ENCODE data around the gene APOB. TPM values are rescaled to one million over a fixed set of nuclear protein-coding genes. Genes with fewer than 3 reads are reported as not detected.

The APOB gene
- total and polyA plus RNA-seq, 2 of the 13 experiments (the other 11 are each of a cell fraction or from before 2014, with no cell fraction given): 1,569 to 2,515 TPM

GRCh38 chr2:21067125-21067524 is 23.3 kb upstream of the APOB start (continued):
- TF ChIP-seq ADNP (CRISPR knock-in tag; IDR thresholded peaks at IDR 0.05) (no peak), MAZ (IDR thresholded peaks at IDR 0.05; ENCODE audit: borderline replicate concordance, low read depth, low read length) (no peak), MAZ (CRISPR knock-in tag; IDR thresholded peaks at IDR 0.05; ENCODE audit: low read depth) (0 out of 2 replicates have a peak, but pooled peaks have one; percentile 38), ZNF644 (CRISPR knock-in tag; IDR thresholded peaks at IDR 0.05; ENCODE audit: low read depth) (peak; percentile 83; the same call in 1 of the 2 replicates), HINFP (CRISPR knock-in tag; IDR thresholded peaks at IDR 0.05; ENCODE audit: low read depth) (no peak), ZNF761 (CRISPR knock-in tag; conservative IDR thresholded peaks at IDR 0.05) (0 out of 2 replicates have a peak, but pooled peaks have one; percentile 66), ZSCAN25 (CRISPR knock-in tag; IDR thresholded peaks at IDR 0.05) (no peak; the same call in 1 of the 2 replicates), THAP11 (CRISPR knock-in tag; IDR thresholded peaks at IDR 0.05) (peak; percentile 62; the same call in 1 of the 2 replicates), ZSCAN21 (CRISPR knock-in tag; IDR thresholded peaks at IDR 0.05; ENCODE audit: borderline replicate concordance) (no peak), ZNF614 (CRISPR knock-in tag; IDR thresholded peaks at IDR 0.05; ENCODE audit: borderline replicate concordance) (peak; percentile 76; the same call in 1 of the 2 replicates), PCBP2 (optimal IDR thresholded peaks at IDR 0.05; ENCODE audit: low read depth, low read length, poor library complexity, severe bottlenecking) (no peak), TARDBP (CRISPR knock-in tag; IDR thresholded peaks at IDR 0.05) (peak; percentile 74; the same call in 1 of the 2 replicates), NR2F6 (IDR thresholded peaks at IDR 0.05) (no peak), NR2F6 (CRISPR knock-in tag; IDR thresholded peaks at IDR 0.05) (peak; percentile 78), ARNTL (CRISPR knock-in tag; IDR thresholded peaks at IDR 0.05) (no peak), ESRRA (CRISPR knock-in tag; IDR thresholded peaks at IDR 0.05; ENCODE audit: low read depth) (peak; percentile 64; the same call in 1 of the 2 replicates), SMAD9 (CRISPR knock-in tag; IDR thresholded peaks at IDR 0.05) (no peak), REXO4 (CRISPR knock-in tag; IDR thresholded peaks at IDR 0.05; ENCODE audit: borderline replicate concordance) (no peak), ZNF225 (CRISPR knock-in tag; IDR thresholded peaks at IDR 0.05) (no peak), PTBP1 (IDR thresholded peaks at IDR 0.05; ENCODE audit: low read depth, low read length, poor library complexity, severe bottlenecking) (no peak)
- TF ChIP-seq, protein P1, sequence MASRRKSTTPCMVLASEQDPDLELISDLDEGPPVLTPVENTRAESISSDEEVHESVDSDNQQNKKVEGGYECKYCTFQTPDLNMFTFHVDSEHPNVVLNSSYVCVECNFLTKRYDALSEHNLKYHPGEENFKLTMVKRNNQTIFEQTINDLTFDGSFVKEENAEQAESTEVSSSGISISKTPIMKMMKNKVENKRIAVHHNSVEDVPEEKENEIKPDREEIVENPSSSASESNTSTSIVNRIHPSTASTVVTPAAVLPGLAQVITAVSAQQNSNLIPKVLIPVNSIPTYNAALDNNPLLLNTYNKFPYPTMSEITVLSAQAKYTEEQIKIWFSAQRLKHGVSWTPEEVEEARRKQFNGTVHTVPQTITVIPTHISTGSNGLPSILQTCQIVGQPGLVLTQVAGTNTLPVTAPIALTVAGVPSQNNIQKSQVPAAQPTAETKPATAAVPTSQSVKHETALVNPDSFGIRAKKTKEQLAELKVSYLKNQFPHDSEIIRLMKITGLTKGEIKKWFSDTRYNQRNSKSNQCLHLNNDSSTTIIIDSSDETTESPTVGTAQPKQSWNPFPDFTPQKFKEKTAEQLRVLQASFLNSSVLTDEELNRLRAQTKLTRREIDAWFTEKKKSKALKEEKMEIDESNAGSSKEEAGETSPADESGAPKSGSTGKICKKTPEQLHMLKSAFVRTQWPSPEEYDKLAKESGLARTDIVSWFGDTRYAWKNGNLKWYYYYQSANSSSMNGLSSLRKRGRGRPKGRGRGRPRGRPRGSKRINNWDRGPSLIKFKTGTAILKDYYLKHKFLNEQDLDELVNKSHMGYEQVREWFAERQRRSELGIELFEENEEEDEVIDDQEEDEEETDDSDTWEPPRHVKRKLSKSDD (CRISPR knock-in tag; IDR thresholded peaks at IDR 0.05; ENCODE audit: low read depth): no peak
- TF ChIP-seq, protein P2, sequence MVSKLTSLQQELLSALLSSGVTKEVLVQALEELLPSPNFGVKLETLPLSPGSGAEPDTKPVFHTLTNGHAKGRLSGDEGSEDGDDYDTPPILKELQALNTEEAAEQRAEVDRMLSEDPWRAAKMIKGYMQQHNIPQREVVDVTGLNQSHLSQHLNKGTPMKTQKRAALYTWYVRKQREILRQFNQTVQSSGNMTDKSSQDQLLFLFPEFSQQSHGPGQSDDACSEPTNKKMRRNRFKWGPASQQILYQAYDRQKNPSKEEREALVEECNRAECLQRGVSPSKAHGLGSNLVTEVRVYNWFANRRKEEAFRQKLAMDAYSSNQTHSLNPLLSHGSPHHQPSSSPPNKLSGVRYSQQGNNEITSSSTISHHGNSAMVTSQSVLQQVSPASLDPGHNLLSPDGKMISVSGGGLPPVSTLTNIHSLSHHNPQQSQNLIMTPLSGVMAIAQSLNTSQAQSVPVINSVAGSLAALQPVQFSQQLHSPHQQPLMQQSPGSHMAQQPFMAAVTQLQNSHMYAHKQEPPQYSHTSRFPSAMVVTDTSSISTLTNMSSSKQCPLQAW (CRISPR knock-in tag; IDR thresholded peaks at IDR 0.05): peak; percentile 82
- TF ChIP-seq, protein P3, sequence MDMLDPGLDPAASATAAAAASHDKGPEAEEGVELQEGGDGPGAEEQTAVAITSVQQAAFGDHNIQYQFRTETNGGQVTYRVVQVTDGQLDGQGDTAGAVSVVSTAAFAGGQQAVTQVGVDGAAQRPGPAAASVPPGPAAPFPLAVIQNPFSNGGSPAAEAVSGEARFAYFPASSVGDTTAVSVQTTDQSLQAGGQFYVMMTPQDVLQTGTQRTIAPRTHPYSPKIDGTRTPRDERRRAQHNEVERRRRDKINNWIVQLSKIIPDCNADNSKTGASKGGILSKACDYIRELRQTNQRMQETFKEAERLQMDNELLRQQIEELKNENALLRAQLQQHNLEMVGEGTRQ (IDR thresholded peaks at IDR 0.05; ENCODE audit: low read depth, low read length): no peak
- TF ChIP-seq, protein P3 (CRISPR knock-in tag; IDR thresholded peaks at IDR 0.05; ENCODE audit: borderline replicate concordance): peak; percentile 23; the same call in 1 of the 2 replicates

All from HepG2 (cell line).